ENCODE results near the gene MEF2D. TPM values are rescaled to one million over a fixed set of nuclear protein-coding genes. Genes with fewer than 3 reads are reported as not detected.

Gene MEF2D
- total and polyA plus RNA-seq, 4 donors, result 8.1 to 95.8 (median 54.8) TPM

DNA sequence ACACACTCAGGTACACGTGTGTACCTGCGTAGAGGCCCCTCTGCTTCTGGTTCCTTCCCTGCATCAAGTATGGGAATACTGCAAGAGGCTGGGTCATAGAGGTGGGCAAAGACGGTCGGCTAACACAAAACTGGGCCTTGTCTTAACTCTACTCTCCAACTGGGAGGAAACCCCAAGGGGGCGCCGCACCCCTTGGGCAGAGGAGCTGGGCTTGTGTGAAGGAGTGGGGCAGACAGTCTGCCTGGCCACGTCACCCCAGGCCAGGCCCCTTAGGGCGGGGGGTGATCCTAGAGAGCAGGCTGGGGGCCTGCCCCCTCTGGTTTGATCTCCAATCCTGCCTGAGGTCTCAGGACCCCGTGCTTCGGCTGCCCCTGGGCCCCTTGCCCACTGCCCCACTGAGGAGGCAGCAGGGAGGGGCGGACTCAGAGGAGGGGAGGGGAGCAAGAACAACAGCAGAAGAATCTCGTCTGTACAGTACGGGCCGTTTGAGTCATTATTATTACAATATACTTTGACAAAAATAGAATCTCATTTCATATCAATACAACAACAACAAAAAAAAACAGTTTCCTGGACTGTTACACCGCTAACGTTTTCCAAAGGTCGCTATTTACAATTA is 34.7 kb downstream of the MEF2D start:
- 10 to 12% methylated on average over 17 of the region's 17 CpGs for WGBS, 2 donors
- peak overlapping the region in 1 of 2 donors; percentile 49 for H3K27ac ChIP-seq (ENCODE audit: low read depth in 1 of 2, low read length in 2 of 2)
- no peak overlapping the region for H3K4me3 ChIP-seq (ENCODE audit: low read length in 2 of 2)
- DNase-seq (peak in 1 of 2 donors; percentile 76), ATAC-seq (ENCODE audit: low FRiP score) (peak; percentile 30)
- no peaks in the 10 kb centered on the region for H3K27me3 ChIP-seq (ENCODE audit: control insufficient read depth in 1 of 2, insufficient read depth in 2 of 2, low read length in 1 of 2)
- H3K4me1 ChIP-seq (ENCODE audit: control insufficient read depth in 1 of 2, insufficient read depth in 2 of 2, low read length in 2 of 2), result no peaks in the 10 kb centered on the region
- intact Hi-C loops (cut with DNase I), result no loop called here
- peaks cover 0 to 4% of the 10 kb centered on the region in 2 donors for H3K36me3 ChIP-seq (ENCODE audit: control insufficient read depth in 1 of 2, insufficient read depth in 2 of 2, low read length in 1 of 2)
- H3K9me3 ChIP-seq (ENCODE audit: control insufficient read depth, low read length), result no peaks in the 10 kb centered on the region

- peak overlapping the region in 1 of 2 donors; percentile 49 for H3K27ac ChIP-seq (ENCODE audit: low read depth in 1 of 2, low read length in 2 of 2)
- intact Hi-C loops (cut with DNase I), result loop anchor here in 1 of 2 donors (5.0 kb wide), 1 partner anchor 32 kb away; no protein-coding TSS in a partner anchor
- H3K36me3 ChIP-seq (ENCODE audit: control insufficient read depth in 1 of 2, insufficient read depth in 2 of 2, low read length in 1 of 2), result peaks cover 0 to 4% of the 10 kb centered on the region in 2 donors
- DNase-seq (no peak), ATAC-seq (ENCODE audit: low FRiP score) (no peak)
- H3K4me1 ChIP-seq (ENCODE audit: control insufficient read depth in 1 of 2, insufficient read depth in 2 of 2, low read length in 2 of 2), result no peaks in the 10 kb centered on the region
- no peaks in the 10 kb centered on the region for H3K9me3 ChIP-seq (ENCODE audit: control insufficient read depth, low read length)
- no peaks in the 10 kb centered on the region for H3K27me3 ChIP-seq (ENCODE audit: control insufficient read depth in 1 of 2, insufficient read depth in 2 of 2, low read length in 1 of 2)
- 43 to 45% methylated on average over 9 of the region's 9 CpGs for WGBS, 2 donors
- no peak overlapping the region for H3K4me3 ChIP-seq (ENCODE audit: low read length in 2 of 2)
Observed at GRCh38 chr1:156464825-156465452, 35.6 kb downstream of the MEF2D start.

DNA sequence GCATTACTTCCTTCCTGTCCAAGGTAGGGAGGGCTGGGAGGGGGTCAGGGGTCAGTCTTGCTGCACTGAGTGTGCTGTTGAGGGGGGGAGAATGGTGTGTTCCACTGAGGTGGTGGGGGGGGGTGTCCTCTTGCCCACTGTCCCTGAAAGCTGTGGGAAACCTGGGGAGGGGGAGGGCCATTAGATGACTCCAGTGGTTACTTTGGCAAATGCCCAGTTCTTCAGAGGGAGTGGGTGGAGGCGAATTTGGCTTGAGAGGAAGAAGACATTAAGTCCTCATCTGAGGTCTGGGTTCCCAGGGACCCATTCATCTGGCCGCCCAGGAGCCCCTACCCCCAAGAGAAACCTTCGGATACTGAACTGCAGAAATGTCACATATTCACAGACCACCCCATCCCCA is 36.2 kb downstream of the MEF2D start:
- DNase-seq (peak in 1 of 2 donors; percentile 71), ATAC-seq (ENCODE audit: low FRiP score) (peak; percentile 36)
- no peaks in the 10 kb centered on the region for H3K27me3 ChIP-seq (ENCODE audit: control insufficient read depth in 1 of 2, insufficient read depth in 2 of 2, low read length in 1 of 2)
- no peaks in the 10 kb centered on the region for H3K4me1 ChIP-seq (ENCODE audit: control insufficient read depth in 1 of 2, insufficient read depth in 2 of 2, low read length in 2 of 2)
- H3K27ac ChIP-seq (ENCODE audit: low read depth in 1 of 2, low read length in 2 of 2), result peak overlapping the region; percentile 3 to 28
- 19 to 21% methylated on average over 3 of the region's 3 CpGs for WGBS, 2 donors
- H3K4me3 ChIP-seq (ENCODE audit: low read length in 2 of 2), result no peak overlapping the region
- no peaks in the 10 kb centered on the region for H3K9me3 ChIP-seq (ENCODE audit: control insufficient read depth, low read length)
- H3K36me3 ChIP-seq (ENCODE audit: control insufficient read depth in 1 of 2, insufficient read depth in 2 of 2, low read length in 1 of 2), result peaks cover 0 to 4% of the 10 kb centered on the region in 2 donors
- intact Hi-C loops (cut with DNase I), result loop anchor here in 1 of 2 donors (5.0 kb wide), 1 partner anchor 33 kb away; no protein-coding TSS in a partner anchor

DNA sequence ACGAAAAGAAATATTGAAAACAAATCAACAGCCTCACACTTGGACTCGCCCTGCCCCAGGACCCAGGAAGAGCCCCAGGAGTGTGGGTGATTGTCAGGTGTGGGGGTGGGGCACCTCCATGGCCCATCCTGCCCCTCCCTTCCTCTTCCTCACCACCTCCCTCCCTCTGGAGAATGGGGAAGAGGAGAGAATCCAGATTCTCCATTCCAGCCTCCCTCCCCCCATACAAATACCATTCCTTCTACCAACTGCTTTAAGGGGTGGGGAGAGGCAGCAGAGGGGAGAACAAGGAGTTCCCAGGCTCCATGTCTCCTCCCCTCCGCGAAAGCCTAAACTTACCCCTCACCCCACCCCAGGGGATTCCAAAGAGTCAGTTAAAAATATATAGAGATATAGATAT is 36.7 kb downstream of the MEF2D start:
- Histone ChIP-seq H3K27ac (ENCODE audit: low read depth in 1 of 2, low read length in 2 of 2) (peak overlapping the region in 1 of 2 donors; percentile 3), H3K4me3 (ENCODE audit: low read length in 2 of 2) (no peak overlapping the region), H3K9me3 (ENCODE audit: control insufficient read depth, low read length) (no peaks in the 10 kb centered on the region), H3K4me1 (ENCODE audit: control insufficient read depth in 1 of 2, insufficient read depth in 2 of 2, low read length in 2 of 2) (no peaks in the 10 kb centered on the region), H3K27me3 (ENCODE audit: control insufficient read depth in 1 of 2, insufficient read depth in 2 of 2, low read length in 1 of 2) (no peaks in the 10 kb centered on the region), H3K36me3 (ENCODE audit: control insufficient read depth in 1 of 2, insufficient read depth in 2 of 2, low read length in 1 of 2) (peaks cover 0 to 4% of the 10 kb centered on the region in 2 donors)
- peak in 1 of 2 donors; percentile 70 for DNase-seq
- ATAC-seq (ENCODE audit: low FRiP score), result peak; percentile 58
- intact Hi-C loops (cut with DNase I), result loop anchor here in 1 of 2 donors (5.0 kb wide), 1 partner anchor 33 kb away; no protein-coding TSS in a partner anchor
- 25 to 33% methylated on average over 4 of the region's 4 CpGs for WGBS, 2 donors

DNA sequence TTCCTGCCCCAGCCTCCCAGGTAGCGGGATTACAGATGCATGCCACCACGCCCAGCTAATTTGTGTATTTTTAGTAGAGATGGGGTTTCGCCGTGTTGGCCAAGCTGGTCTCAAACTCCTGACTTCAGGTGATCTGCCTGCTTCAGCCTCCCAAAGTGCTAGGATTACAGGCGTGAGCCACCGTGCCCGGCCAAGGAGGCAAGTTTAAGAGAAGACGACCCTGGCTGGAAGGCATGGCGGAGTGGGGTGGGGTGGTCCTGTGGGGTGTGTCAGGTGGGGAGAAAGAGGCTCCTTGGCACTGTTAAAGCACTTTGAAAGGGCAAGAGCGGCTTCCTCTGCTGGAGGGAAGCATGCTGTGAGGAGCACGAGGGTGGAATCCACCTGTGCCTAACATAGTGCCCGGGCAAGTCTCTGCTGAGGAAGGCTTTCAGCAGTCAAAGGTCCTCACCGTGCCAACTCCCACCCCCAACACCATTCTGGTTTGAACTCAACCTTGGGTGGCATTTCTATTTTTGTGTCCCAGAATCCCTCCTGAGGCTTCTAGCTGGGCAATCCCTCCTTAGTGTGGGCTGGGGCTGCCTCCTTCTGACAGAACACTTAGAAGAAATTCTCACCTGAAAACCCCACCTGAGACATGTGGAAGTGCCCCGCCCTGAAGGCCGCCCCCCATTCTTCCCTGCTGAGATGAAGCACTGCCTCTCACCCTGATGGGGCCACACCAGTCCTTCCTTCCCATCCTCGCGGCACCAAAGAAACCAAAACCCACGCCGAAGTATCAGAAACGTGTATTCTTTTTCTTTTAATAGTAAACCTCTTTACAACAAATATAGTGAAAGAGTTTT is 37.4 kb downstream of the MEF2D start:
- H3K4me1 ChIP-seq (ENCODE audit: control insufficient read depth in 1 of 2, insufficient read depth in 2 of 2, low read length in 2 of 2), result no peaks in the 10 kb centered on the region
- H3K4me3 ChIP-seq (ENCODE audit: low read length in 2 of 2), result no peak overlapping the region
- H3K9me3 ChIP-seq (ENCODE audit: control insufficient read depth, low read length), result no peaks in the 10 kb centered on the region
- peaks cover 0 to 4% of the 10 kb centered on the region in 2 donors for H3K36me3 ChIP-seq (ENCODE audit: control insufficient read depth in 1 of 2, insufficient read depth in 2 of 2, low read length in 1 of 2)
- ATAC-seq (ENCODE audit: low FRiP score), result no peak
- WGBS, 2 donors, result 73 to 77% methylated on average over 20 of the region's 20 CpGs
- H3K27ac ChIP-seq (ENCODE audit: low read depth in 1 of 2, low read length in 2 of 2), result peak overlapping the region in 1 of 2 donors; percentile 14
- DNase-seq, result peak in 1 of 2 donors; percentile 72
- H3K27me3 ChIP-seq (ENCODE audit: control insufficient read depth in 1 of 2, insufficient read depth in 2 of 2, low read length in 1 of 2), result no peaks in the 10 kb centered on the region
- intact Hi-C loops (cut with DNase I), result loop anchor here in 1 of 2 donors (5.0 kb wide), 1 partner anchor 34 kb away; no protein-coding TSS in a partner anchor

DNA sequence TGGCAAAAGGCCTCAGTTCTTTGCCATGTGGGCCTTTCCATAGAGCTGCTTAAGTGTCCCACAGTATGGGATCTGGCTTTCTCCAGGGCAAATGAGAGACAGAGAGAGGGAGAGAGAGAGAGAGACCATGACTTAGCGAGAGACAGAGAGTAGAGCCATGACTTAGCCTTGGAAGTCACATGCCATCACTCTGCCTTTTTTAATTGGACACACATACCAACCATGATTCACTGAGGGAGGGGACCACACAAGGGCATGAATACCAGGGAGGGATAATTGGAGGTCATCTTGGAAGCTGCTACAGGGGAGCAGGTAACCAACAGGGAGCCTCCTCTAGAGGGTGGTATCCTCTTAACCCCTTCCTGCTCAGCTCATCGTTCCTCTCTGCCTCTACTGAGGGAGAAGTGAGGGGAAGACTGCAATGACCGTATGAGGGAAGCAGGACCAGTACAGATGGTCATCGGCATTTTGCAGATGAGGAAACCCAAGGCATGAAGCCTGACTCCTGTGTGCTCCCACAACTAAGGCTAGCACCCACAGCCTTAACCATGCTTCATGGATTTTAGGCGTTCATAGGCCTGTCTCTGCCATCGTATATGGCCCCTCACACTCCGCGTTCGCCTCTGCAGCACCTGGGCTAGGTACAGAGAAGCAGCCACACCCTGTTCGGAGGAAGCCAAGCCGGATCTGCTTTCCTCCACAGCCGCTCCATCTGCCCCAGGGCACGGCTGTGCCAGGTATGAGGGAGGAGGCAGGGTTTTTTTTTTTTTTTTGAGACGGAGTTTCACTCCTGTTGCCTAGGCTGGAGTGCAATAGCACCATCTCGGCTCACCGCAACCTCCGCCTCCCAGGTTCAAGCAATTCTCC is 38.6 kb downstream of the MEF2D start:
- intact Hi-C loops (cut with DNase I), result loop anchor here in 1 of 2 donors (5.0 kb wide), 1 partner anchor 35 kb away; no protein-coding TSS in a partner anchor
- DNase-seq (no peak), ATAC-seq (ENCODE audit: low FRiP score) (no peak)
- H3K9me3 ChIP-seq (ENCODE audit: control insufficient read depth, low read length), result no peaks in the 10 kb centered on the region
- no peak overlapping the region for H3K4me3 ChIP-seq (ENCODE audit: low read length in 2 of 2)
- no peaks in the 10 kb centered on the region for H3K4me1 ChIP-seq (ENCODE audit: control insufficient read depth in 1 of 2, insufficient read depth in 2 of 2, low read length in 2 of 2)
- H3K36me3 ChIP-seq (ENCODE audit: control insufficient read depth in 1 of 2, insufficient read depth in 2 of 2, low read length in 1 of 2), result no peaks in the 10 kb centered on the region
- H3K27me3 ChIP-seq (ENCODE audit: control insufficient read depth in 1 of 2, insufficient read depth in 2 of 2, low read length in 1 of 2), result no peaks in the 10 kb centered on the region
- 91 to 93% methylated on average over 17 of the region's 17 CpGs for WGBS, 2 donors
- H3K27ac ChIP-seq (ENCODE audit: low read depth in 1 of 2, low read length in 2 of 2), result peak overlapping the region in 1 of 2 donors; percentile 42

DNA sequence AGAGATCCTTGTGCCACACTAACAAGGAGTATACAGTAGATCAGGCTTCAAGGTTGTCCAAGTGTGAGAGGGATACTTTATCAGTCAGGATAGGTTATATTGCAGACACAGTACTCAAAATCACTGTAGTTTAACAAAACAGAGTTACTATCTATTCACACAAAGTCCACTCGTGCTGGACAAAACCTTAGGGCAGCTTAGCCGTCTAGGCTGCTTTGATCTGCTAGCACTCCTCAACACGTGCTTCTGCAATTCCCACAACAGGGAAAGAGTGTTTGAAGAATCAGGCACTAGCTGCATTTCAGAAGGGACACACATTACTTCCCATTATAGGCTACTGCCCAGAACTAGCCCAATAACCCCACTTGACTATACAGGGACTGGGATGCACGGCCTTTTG is 39.5 kb downstream of the MEF2D start:
- Histone ChIP-seq H3K27me3 (ENCODE audit: control insufficient read depth in 1 of 2, insufficient read depth in 2 of 2, low read length in 1 of 2) (no peaks in the 10 kb centered on the region), H3K27ac (ENCODE audit: low read depth in 1 of 2, low read length in 2 of 2) (peak overlapping the region in 1 of 2 donors; percentile 42), H3K36me3 (ENCODE audit: control insufficient read depth in 1 of 2, insufficient read depth in 2 of 2, low read length in 1 of 2) (no peaks in the 10 kb centered on the region), H3K9me3 (ENCODE audit: control insufficient read depth, low read length) (no peaks in the 10 kb centered on the region), H3K4me3 (ENCODE audit: low read length in 2 of 2) (no peak overlapping the region), H3K4me1 (ENCODE audit: control insufficient read depth in 1 of 2, insufficient read depth in 2 of 2, low read length in 2 of 2) (no peaks in the 10 kb centered on the region)
- intact Hi-C loops (cut with DNase I), result loop anchor here in 1 of 2 donors (5.0 kb wide), 1 partner anchor 36 kb away; no protein-coding TSS in a partner anchor
- no peak for DNase-seq
- ATAC-seq (ENCODE audit: low FRiP score), result no peak
- 47 to 58% methylated on average over 4 of the region's 4 CpGs for WGBS, 2 donors
